T-helper 22 cell (primary cell): ENCODE data around the gene ZNF219.
A peak's percentile ranks its signal among the peaks of the same experiment; 100 is the strongest.

Experiments used
- DNase-seq: peaks from one replicate; pipeline ENCODE4 v3.0.0-alpha.2; 2020; ENCODE audit warnings: low read depth

The ZNF219 gene

DNA sequence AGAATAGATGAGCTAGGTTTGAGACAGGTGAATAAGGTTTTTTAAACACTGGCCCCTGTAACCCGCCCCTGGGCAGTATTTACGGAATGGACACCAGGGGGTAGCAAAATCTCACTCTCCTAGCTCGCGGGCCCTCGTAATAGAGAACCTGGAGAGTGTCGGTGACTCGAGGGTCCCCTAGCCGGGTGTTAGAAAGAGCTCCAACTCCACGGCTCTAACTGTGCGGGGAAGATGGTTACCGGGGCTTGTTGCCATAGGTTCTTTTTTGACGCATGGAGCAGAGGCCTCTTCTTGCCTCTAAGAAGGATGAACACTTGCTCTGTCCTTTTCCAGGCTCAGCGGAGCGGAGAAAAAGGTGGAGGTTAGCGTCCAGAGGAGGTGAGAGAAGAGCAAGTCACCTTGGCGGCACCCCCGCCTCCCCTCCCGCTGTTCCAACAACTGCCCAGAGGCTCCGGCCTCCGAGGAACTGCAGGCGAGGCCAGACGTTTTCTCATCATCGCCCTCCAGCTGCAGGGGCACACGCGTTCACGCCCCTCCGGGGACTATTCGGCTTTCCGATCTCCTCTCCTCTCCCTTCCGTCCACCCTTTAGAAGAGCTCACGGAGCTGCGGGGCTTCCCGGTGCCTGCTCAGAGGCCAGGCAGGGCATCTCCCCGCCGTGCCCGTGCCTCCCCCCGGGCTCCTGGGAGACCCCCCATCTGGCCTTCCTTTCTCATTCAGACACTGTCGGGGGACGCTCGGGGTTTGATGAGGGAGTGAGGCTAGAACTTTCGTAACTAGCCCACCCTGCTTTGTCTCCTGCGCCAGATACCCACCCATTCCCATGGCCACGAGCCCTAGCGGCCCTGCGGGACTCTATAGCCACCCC lies 29.7 kb downstream of the ZNF219 start:
- no peak for DNase-seq

DNA sequence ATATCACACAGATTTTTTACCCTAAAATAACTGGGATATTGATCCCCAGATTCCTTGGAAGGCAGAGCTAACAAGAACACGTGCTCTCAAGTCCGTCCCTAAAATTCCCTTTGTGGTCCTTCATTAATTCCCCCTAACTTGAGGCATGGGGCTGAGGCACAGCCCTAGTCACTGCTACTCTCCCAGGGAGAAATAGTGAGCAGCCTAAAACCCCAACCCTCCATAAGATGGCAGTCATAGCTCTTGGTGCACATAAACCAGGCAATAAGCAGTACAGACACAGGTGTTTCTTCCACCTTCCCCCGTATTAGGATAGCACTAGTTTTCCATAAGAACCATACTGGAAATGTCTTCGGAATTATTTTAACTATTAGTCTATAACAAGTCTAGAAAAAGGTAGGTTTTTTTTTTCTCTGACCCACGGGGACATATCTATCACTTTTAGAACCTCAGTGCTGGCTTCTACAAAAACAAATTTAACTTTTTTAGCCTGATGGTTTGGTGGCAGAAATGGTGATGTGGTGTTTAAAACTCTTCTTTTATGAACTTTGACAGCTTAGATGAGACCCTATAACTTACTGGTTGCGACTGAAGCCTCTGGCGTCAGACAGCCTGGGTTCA lies 31.5 kb downstream of the ZNF219 start:
- no peak for DNase-seq

DNA sequence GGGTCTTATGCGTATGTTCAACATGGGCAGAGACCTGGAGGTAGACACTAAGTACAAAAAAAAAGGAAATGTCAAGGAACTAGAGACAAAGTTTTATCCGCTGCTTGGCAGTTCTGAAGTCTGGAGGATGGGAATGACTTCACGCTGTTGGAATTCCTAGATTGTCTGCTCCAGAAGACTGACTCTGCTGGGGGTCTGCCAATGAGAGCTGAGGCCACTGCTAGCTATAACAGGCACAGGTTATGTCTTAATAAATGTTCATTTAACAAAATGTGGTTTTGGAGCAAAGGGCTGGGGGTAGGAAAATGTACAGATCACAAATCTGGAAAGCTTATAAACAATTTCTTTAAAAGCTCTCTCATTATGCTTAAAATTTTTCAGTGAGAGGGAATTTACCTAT lies 35.0 kb downstream of the ZNF219 start:
- no peak for DNase-seq

DNA sequence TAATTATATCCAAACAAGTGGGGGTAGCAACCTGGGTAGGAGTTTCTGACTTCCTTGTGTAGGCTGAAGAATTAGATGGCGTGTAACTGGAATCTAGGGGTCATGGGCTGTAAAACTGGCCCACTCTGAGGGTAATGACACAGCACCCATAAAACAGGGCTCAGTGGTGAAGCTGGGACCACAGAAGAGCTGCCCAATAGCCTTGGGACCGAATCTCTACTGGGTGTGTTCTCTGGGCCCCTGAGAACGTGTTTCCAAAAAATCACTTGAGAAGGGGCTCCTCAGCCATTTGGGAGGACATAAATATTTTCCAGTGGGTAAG lies 37.1 kb downstream of the ZNF219 start:
- DNase-seq: no peak

DNA sequence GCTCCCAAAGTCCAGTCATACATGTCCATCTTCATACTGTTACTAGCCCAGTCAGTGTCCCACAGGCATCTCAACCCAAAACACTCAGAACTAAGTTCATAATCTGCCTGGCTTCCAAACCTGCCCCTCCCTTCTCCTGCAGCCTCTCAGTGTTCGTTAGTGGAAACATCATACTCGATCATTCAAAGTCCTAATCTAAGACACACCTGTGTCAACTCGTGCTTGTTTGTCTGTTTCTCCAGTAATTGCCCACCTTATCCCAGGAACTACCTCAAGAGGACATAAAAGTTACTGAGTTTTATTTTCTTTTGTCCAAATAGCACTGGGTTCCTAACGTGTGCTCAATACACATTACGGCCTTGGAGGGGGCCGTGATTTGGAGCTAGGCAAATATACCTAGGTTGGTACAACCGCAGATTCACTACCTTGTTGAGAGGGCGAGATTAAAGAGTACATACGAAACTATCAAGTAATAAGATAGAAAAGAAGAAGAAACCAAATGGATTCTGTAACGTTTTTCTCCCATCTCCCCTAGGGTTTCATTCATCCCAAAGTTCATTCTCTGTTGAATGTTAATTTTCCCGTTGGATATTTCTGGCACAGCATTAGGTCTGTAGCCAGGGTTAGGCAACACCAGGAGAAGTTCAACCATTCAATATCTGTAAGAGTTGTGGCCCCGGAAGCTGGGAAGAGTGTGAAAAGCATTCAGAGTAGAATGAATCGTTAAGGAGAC lies 37.7 kb downstream of the ZNF219 start:
- no peak for DNase-seq

DNA sequence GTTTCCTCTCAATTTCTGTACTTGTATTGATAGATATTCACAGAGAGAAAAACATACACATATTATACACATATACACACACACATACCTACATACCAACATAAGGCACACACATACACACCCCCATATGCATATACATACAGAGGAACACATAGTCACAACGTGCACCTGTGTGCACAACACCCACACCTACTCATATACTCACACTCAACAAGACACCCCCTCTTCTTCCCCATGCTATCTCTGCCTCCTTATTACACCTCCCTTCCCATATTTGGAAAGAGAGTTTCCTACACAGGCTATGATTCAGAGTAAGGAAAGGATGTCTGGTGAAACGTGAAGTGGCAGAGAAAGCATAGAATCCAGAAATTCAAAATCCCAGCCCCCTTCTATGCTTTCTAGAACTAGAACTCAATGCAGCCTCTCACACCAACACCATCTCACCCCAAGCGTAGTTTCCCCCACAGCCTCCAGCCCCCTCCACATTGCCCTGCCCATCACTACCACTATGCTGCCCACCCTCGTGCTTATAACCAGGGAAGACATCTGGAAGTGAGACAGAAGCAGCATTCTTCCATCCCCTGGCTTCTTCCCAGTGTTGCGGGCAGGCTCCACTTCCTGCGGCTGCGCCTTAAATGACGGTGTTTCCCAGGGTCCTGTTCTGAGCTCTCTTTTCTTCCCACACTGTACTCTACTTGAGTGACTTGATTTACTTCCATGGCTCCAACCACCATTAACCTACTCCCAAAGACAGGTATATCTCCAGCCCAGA lies 38.4 kb downstream of the ZNF219 start:
- DNase-seq: no peak

DNA sequence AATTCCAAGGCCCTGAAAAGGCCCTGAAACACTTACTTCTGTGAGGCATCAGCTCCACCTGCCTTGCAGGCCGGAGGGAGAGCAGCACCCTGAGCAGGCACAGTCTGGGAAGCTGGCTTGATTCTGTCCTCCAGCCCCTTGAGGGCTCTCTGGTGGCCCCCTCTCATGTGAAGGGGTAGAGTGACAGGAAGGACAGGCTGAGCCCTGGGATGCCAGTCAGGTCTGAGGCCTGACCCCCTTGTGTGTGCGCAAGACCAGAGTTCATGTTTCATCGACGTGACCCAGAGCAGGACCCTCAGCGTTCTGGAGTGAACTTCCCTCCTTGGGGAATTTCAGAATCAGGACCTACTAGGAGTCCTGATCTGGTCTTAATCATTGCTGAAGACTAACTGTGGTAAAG lies 39.6 kb downstream of the ZNF219 start:
- DNase-seq: no peak

DNA sequence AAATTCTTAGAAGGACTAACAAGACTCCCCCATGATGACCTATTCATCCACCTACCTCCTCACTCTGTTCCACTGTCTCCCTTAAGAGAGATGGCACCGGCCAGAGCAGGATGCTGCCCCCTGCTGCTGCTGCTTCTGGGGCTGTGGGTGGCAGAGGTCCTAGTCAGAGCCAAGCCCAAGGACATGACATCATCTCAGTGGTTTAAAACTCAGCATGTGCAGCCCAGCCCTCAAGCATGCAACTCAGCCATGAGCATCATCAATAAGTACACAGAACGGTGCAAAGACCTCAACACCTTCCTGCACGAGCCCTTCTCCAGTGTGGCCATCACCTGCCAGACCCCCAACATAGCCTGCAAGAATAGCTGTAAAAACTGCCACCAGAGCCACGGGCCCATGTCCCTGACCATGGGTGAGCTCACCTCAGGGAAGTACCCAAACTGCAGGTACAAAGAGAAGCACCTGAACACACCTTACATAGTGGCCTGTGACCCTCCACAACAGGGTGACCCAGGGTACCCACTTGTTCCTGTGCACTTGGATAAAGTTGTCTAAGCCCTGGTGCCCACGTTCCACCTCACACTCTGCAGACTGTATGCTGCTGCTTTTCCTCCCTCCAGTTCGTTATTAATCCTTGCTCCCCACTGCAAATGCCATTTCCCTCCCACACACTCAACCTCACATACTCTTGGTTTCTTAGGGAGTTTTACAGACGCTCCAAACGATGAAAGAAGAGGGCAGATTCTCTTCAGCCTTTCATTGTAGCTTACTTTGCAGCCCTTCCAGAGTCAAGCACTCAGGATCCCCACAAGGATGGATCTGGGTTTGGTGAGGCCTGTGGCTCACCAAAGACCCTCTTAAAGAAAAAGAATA lies 40.4 kb downstream of the ZNF219 start, which contains the start of gene RNASE8:
TSS of gene RNASE8 (plus strand) at position 20 of the 873 bp plus-strand sequence. CDS start at position 91, 71 bp downstream.
- DNase-seq: no peak

DNA sequence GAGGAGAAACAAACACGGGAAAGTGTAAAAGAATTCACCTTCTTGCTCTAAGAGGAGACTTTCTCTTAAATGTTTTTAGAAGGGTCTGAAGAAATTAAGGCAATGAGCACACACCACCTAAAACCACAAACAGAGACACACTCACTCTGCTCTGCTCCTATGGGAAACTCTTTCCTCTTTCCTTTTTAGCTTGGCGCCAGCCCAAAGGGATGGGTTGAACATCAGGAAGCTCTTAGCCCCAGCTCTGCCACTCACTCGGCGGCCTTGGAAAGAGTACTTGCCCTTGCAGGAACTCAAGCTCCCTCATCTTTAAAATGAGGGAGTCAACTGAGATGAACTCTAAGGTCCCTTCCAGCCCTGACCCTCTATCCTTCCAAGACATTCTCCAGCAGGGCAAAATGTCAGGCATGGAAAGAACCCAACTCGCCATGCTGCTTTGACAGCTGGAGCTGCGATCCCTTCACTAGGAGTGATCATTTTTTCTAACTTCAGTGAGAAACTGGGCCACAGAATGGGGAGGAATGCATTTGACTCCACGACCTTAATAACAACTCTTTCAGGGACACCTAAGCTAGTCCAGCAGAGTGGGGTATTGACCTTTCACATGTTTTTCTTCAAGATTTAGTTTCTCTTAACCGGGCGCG lies 41.8 kb downstream of the ZNF219 start:
- no peak for DNase-seq

DNA sequence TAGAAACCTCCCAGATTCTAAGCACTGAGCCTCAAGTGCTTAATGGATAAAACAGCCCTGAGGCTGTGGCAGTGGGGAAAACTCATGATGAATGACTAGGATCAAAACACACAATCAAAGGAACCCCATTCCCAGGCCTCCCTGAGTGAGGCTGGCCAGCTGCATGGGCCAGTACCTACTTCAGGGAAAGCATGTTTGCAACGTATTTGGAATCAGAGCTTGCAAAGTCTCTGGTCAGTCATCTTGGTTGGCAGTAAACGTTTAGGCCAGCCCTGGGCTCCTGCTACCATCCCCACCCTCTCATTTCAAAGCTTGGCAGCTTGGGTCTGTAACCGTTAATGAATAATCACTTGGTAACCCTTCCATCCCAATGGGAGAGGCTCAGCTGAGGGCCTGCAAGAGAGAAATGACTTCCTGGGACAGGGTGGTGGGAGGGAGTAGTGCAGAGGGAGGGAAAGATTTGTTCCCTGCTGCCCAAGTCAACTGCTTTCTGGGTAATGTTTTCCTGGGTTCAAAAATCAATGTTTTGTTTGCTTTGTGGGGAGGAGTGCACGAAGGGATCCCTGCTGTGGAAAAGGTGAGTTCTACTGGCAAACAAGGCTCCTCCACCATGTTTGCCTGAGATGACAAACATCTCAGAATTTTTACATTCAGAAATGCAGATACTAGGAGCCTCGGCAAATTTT lies 42.9 kb downstream of the ZNF219 start:
- no peak for DNase-seq

DNA sequence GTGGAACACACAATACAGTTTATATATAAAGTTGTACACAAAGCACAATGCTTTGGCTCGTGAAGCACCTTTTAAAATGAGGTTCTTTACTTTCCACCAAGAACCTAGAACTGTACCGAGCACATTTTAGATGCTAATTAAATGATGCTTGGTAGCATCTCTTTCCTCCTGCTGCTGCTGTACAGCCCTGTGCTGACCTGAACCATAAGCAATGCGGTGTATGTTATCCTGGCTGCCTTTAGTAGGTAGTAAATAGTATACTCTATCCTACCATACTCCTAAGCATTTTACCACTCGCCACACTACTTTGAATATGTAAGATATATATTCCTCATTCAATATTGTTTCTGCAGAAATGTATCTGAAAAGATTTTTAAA lies 43.7 kb downstream of the ZNF219 start:
- DNase-seq: no peak

DNA sequence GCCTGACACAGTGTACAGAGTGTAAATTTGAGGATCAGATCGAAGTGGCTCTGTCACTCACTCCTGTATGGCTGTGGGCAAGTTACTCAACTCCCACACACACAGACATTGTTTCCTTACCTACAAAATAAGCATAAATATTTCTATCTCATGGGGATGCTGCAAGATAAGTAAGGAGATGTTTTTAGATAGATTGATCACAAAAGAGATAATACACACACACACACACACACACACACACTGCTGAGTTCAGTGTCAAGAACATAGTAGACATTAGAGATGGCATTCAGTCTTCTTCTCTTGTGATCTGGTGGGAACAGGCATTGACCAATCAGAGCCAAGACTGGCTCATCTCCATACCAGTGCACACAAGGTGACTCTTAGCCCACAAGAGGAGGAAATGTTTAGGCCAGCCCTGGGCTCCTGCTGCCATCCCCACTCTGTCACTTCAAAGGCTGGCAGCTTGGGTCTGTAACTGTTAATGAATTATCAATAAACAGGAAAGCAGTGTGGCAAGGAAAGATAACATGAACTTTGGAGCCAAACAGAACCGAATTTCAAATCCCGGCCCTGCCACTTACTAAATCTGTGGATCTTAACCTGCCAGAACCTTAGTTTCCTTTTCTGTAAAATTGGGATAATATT lies 44.2 kb downstream of the ZNF219 start:
- no peak for DNase-seq

DNA sequence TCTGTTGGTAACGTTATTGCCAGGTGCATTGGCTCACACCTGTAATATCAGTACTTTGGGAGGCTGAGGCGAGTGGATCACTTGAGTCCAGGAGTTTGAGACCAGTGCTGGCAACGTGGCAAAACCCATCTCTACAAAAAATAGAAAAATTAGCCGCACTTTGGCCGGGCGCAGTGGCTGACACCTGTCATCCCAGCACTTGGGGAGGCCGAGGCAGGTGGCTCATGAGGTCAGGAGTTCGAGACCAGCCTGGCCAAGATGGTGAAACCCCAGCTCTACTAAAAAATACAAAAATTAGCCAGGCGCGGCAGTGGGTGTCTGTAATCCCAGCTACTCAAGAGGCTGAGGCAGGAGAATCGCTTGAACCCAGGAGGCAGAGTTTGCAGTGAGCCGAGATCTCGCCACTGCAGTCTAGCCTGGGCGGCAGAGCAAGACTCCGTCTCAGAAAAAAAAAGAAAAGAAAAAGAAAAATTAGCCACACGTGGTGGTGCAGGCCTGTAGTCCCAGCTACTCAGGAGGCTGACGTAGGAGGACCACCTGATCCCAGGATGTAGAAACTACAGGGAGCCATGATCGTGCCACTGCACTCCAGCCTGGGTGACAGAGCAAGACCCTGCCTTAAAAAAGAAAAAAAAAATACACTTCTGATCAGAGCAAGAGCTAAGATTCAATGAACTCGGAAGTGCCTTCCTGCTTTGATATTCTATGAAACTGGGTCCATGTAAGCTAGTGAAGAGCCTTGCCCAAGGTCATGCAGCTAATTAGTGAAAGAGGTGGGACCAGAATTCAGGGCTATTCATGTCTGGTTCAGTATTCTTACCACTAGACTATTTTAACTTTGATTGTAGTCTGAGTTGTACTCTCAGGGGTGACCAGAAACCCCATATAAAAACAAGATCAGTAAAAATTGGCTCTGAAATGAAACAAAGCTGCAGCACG lies 45.0 kb downstream of the ZNF219 start:
- DNase-seq: no peak

DNA sequence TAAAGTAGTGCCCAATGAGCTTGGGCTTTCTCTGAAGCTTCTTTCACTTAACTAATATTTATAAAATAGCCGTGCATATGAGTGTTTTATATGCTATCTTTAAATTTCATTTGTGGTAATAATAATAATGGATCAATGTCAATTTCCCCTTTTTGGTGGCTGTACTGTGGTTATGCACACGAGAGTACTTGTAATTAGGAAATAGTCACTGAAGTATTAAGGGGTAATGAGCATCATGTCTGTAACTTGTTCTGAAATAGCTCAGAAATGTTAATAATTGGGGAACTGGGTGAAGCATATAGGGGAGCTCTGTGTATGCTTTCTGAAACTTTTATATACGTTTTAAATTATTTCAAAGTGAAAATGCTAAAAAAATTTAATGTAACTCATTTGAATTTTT lies 47.9 kb downstream of the ZNF219 start:
- no peak for DNase-seq

DNA sequence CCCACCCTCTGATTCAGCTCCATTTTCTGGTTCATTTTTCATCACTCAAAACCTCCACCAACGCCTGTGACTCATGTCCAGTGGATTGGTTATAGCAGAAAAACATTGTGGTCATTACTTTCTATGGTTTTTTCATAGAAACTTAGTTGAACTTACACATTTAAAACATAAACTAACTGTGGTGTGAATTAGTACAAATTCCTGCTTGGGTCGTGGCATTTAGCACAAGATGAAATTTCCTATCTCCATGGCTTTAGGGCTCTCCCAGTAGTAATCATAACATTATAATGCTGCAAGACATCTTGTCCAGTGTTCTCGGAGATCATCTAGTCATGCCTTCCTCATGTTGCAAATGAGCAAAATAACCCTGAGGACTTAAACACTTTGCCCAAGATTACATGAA lies 49.2 kb downstream of the ZNF219 start:
- DNase-seq: no peak

DNA sequence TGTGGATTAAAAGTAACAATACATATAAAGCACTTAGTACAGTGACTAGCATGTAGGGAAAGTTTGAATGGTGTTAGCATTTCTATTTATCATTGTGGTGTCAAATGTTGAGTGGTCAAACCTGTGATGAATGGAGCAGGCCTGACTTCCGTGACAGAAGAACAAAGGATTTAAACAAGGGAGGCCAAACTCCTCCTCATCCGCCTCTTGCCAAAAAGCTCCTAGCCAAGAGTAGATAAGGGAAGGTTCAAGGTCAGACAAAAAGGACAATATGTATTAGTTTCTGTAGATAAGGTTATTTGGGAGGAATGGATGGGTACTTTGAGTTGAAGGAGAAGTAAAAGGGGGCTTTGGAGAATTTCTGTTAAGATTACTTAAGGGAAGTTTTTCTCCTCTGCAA lies 49.8 kb downstream of the ZNF219 start:
- DNase-seq: no peak

DNA sequence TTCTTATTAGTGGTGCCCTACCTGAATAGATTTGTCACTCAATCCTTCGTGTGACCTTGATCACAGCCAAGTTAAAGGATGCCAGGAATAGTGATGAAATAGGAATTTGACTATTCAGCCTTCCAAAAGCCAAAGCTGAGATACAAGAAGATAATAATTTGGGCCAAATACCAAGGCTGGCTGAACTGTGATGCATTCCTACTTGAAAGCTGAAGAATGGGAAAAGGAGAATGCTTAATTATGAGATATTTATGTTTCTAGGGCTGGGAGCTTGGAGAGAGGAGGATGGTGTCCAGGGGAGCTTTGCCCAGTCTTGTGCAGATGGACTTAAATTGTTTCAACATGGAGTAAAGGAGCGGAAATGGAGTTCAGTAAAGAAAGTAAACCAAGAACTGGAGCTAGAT lies 51.1 kb downstream of the ZNF219 start:
- DNase-seq: no peak

DNA sequence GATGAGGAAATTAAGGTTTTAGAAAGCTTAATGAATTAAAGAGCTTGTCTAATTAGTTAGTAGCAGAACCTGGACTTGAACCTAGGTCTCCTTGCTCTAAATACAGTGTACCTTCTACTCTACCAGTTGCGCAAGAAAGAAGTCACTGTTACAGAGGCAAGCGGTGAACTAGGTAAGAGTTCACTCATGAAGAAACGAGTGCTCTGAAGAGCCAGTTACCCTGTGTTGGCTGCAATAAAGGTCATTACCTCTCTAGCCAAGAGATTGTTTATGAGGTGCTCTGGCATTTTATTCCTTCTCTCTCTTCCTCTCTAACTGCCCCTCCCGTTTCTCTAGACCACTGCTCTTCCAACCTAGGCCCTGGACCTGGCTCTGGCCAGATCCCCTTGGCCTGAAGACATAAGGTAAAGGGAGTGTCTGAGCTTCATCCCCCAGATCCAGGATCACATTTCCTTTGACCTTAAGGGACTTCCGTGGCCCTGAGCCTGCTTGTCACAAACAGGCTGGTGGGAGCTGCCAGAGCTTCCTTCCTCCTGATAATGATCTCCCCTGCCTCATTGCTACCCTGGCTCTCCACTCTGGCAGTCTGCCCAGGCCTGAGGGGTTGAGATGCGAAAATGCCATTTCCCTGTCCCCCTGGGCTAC lies 54.4 kb downstream of the ZNF219 start:
- peak; percentile 9 for DNase-seq
